HK-2 (cell line): Measurements from ENCODE around the gene WSCD1.

Experiments used
- DNase-seq: peaks from one replicate; pipeline ENCODE4 v3.0.0-alpha.2; 2018; ENCODE audit not compliant: unreplicated experiment

WSCD1 gene

DNA sequence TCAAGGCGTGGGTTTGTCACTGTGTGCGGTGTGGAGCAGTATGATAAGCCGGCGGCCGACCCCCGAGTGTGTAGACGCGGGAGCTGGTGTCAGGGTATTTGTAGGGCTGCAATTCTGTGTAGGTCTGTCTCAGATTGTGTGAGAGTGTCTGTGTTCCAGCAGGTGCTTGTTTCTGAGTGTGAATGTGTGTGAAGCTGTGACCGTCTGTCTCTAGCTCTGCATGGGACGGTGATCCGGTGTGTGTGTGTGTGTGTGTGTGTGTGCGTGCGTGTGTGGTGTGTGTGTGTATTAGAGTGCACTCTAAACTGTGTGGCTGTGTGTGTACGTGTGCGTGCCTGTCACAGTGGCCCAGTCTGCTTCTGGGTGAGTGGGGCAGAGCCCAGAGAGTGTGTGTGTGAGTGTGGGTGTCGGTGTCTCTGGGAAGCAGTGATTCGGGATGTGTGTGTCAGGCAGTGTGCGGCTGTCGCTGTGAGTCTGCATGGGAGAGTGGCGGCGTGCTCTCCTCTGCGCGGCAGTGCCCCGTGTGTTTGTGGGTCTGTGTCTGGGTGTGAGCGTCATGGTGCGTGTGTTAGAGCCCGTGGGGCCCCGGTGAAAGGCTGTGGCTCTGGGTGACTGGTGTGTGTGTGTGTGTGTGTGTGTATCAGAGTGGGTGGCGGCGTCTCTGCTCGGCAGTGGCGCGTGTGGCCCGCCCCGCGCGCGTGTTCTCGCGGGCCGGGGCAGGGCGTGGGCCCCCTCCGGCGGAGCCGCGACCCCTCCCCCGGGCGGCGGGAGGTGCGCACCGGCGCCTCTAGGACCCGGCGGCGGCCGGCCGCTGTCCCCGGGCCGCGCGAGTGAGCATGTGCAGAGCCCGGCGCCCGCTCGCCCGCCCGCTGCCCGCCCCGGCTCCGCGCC lies at the start of gene WSCD1:
TSS of gene WSCD1 (plus strand) at position 841 of the 891 bp plus-strand sequence. CDS start 10,280 bp downstream, outside the sequence.
- DNase-seq: peak; percentile 32

DNA sequence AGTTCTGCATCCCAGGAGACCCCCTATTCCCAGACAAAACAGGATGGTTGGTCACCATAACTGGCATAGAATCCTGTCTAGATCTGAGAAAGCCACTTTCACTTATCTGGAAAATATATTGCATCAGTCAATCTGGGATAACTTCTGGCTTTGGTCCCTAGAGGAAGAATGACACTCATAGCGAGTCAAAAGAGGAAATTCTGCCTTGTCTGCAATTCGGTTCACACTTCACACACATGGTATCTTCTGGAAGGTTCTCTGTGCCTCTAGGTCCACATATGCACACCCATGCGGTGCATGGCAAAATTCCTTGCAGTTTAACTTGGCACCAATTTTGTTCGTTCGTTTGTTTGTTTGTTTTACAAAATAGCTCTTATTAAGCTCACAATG lies 49.2 kb upstream of the WSCD1 start:
- DNase-seq: no peak

DNA sequence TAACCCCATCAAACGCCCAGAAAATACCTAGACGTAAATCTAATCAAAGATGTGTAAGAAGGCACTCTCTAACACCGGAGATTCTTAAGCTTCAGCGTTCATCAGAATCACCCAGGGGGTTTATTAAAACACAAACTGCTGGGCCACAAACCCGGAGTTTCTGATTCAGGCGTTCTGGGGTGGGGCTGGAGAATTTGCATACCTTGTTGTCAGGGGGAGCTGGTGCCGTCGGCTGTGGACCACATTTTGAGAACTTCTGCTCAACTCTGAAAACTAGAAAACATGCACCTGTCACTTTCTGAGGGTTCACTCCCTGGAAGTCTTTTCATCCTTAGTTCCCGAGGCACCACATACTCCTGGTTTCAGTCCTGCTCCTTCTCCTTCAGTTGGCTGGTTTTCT lies 48.6 kb upstream of the WSCD1 start:
- no peak for DNase-seq

DNA sequence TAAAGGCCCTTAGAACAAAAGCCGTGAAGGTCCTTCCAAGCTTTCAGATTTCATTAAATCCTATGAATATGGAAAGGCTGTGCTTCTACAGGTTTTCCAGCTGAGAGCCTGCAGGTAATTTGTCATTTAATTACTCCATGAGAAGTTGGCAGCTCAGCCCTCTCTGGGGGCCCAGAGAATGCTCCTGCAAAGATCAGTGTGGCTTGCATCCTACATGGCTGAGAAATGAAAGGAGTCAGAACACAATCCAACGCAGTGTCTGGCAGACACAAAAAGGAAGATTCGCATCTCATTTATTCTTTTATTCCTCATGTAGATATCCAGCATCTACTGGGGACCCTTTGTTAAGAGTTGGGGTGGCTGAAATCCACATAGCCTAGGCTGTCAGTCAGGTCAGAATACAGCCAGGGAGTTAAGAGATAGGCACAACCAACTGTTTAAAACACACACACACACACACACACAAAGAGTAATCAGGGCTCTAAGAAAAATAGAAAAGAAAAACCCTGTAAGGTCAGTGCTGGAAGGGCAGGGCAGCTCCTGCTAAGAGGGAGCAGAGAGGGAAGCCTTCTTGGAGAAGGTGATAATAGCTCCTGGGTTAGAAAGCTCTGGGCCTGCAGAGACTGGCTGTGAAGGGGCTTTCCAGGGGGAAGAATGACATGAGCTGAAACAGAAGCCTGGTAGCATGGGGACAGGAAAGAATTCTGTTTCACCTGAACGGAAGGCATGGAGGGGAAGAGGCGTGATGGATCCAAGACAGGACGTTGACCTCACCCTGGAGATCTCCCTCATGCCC lies 46.9 kb upstream of the WSCD1 start:
- no peak for DNase-seq

DNA sequence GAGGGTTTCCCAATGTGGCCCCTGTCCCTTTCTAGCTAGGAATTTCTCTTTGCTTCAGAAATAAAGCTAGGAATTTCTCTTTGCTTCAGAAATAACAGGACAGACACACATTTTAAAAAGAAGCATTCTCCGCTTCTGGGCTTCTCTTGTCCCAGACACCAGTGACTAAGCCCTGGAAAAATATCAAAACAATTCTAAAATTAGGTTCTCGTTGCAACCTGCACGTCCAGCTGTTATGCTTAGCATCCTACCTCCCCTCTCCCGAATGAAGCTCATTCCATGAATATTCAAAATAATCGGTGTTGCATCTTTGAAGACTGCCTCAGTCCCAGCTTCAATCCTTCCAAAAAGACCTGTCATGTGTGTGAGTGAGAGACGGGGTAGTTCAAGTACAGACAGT lies 45.6 kb upstream of the WSCD1 start:
- no peak for DNase-seq

DNA sequence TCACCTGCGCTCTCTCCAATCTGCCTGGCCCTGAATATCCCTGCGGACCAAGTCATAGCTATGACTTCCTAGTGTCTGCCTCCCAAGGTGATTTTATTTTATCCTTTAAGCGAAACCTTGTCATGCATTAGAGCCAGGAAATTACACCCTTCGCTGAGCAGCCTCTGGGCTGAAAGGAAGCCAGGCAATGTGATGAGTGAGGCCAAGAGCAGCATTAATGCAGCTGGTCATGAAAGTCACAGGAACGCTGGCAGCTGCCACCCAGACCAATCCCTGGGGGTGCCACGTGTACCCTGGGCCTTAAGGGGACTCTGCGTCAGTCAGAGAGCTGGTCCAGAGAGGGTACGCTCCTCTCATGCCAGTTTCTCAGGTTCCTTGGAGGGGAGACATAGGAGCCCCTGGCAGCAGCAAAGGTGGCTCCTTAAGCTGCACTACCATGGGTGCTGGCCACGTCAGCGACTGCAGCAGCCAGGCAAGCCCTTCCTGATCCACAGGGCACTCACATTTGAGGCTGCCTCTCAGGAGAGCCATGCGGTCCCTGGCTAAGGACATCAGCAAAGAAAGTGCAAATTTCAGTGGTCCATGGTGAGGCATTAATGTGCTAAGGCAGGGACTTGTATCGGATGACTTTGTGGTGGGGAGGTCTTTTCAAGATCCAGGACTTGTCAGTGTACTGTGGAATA lies 42.7 kb upstream of the WSCD1 start:
- no peak for DNase-seq

DNA sequence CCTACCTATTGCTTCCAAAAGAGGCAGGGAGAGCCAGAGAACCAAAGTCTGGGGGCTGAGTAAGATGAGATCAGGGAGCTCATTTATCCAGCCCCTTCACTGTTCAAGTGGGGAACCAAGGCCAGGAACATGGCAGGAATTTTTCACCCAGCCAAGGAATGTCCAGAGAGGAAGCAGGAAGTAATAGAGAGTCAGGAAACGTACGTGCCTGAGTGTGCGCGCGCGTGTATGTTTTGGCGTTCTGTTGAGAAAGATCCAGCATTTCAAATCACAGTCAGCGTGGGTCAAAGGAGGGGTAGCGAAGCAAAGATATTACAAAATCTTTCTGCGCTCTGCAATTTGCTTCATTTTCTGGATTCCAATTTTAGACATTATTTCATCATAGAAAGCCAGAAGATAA lies 41.9 kb upstream of the WSCD1 start:
- DNase-seq: no peak

DNA sequence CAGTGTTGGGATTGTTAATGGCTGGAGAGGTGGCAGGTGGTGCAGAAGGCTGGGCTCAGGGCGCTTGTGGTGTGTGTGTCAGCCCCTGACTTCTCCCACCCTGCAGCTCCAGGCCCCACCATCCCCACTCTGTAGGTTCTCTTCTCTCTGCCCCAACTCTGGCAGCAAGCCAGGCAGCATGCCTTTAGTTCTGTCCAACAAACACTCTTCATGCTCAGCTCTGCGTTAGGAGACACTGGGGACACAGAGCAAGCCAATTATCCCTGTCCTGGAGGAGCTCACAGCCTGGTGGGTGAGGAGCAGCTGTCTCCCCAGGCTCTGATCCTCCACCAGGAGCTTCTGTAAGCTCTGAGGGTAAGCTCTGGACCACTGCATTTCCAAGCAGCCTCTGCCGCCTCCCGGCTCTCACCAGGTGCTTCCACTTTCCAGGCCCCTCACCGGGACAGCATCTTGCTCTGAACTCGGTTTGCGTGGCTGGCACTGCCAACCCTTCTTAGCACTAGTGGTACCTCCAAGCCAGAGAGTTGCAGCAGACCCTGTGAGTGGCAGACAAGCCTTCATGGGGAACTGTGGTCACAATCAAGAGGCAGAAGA lies 34.3 kb upstream of the WSCD1 start:
- no peak for DNase-seq

DNA sequence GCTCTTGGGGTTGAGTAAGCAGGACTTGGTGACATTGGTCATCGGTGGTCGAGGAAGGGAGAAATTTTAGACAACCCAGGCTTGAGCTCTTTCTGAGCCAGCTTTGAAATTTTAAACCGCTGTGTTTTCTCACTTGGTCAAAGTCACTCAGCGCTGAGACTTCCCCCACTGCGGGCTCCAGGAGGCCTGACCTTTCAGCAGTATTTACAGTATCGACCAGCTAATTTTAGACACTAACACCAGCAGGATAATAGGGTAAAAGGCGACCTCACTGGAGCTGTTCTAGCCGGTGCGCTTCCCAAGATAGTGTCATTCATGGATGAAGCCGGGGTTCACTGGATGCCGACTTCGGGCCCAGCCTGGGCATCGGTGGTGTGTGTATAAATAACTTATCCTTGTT lies 29.7 kb upstream of the WSCD1 start:
- DNase-seq: no peak

DNA sequence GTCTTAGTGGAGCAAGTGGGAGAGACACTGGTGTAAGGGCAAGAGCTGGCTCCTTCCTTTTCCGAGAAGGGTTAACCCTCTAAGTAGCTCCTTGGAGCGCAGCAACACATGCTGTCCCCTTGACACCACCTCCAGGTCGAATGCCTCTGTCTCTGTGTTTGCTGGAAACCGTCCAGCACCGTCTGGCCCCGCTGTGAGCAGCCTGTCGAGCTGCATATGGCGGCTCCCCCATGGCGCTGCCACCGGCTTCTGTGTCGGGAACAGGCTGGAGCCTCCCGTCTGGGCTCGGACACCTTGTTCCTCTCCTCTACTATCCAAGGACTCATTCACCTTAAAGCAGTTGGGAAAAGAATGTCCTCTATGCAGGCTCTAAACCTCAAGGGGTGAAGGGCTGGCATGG lies 28.9 kb upstream of the WSCD1 start:
- no peak for DNase-seq

DNA sequence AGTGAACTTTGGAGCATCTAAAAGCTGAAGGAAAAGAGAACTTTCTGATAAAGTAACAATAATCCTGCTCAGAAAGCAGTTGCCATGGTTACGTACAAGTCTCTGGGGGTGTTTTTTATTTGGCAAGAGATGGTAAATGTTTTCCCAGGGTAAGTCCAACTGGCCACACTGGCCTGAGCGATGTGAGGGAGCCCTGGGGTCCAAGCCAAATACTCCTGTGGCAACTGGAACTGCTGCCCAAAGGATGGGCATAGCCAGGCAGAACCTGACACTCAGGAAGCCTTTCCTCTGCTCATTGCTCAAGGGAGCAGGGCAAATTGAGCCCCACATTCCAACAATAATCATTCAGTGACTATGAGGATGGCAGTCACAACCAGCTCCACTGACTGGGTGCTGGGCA lies 26.8 kb upstream of the WSCD1 start:
- DNase-seq: no peak

DNA sequence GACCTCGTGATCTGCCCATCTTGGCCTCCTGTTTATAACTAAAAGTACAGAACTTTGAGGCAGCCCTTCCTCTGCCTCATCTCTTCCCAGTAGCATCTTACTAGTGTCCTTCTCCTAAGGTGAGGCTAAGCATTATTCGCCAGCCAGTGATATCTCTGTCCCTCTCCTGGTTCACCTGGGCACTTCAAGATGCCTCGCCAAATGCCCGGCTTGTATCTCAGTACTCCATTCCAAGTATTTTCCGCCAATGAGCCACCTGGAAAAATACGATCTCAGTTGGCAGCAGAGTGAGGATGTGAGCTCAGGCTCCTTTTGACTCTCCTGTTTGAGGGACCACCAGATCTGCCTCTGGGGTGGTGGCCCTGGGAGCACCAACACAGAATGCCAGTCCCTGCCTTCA lies 25.9 kb upstream of the WSCD1 start:
- no peak for DNase-seq

DNA sequence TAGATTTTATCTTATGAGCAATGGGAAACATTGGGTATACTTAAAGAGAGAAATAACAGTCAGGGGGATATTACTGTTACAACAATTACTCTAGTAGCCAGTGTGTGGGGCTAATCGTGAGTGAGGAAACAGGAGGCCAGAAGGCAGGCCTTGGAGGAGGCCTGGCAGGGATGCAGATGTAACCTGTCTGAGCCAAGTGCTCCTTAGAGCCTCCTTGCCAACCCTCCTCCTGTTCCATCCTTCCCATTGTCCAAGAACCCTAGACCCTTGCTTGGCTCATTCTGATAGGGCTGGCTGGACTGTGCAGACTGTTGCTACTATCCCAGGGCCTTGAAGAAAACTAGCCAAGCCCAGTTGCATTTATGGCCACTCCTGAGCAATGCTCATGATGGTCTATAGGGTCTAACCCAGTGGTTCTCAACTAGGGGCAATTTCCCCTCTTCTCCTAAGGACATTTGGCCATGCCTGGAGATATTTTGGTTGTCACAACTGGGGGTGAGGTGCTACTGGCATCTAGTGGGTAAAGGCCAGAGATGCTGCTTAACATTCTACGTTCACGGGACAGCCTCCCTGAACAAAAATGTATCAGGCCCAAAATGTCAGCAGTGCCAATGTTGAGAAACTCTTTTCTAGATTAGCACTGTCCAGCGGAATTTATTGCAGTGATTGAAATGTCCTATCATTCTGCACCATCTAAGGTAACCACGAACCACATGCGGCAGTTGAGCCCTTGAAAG lies 24.4 kb upstream of the WSCD1 start:
- DNase-seq: no peak

DNA sequence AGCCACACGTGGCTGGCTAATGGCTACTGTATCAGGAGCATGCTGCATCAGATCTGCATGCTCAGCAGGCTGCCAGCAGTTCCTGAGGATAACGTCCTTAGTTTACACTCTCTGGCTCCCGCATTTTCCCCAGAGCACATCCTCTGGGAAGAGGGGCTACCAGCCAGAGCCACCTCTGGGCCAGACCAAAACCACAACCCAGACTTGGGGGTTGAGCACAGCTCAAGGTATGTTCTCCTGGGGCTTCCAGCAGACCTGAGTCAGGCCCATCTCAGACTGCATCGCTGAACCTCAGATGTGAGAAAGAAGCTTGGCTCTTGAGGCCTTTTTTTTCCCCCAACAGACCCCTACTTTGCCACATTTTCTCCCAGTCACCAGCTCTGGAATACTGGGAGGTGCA lies 23.7 kb upstream of the WSCD1 start:
- peak; percentile 17 for DNase-seq

DNA sequence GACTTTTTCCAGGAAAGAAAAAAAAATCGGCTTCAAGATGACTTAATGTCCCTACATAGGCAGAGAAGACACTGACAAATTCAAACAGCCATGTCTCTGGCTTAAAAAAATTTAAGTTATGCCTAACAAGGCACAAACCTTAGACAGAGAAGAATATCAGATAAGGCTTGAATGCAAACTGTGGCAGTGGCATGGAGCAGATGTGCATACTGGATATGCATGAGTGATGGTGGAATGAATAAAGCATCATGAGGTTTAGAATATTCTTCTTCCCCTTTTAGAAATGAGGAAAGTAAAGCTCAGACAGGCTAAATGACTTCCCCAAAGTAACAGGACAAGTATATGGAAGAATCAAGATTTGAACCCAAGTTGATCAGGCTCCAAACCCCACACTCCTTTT lies 23.2 kb upstream of the WSCD1 start:
- no peak for DNase-seq

DNA sequence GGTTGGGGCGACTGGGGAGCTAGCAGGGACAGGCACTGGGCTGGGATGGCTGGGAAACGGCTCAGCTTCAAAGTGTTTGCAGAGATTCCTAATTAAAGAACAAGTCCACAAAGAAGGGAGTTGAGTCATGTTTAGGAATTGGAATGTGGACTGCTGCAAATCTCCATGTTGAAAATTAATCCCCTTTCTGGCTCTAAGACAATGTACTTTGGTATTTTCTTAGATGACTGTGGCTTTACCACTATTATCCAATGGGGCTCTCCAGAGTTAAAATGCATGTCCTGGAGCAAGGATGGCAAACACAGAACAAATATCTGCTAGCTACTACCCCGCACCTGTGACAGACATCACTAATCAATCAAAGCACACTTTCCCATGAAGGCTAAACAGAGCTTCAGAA lies 22.2 kb upstream of the WSCD1 start:
- DNase-seq: peak; percentile 27

DNA sequence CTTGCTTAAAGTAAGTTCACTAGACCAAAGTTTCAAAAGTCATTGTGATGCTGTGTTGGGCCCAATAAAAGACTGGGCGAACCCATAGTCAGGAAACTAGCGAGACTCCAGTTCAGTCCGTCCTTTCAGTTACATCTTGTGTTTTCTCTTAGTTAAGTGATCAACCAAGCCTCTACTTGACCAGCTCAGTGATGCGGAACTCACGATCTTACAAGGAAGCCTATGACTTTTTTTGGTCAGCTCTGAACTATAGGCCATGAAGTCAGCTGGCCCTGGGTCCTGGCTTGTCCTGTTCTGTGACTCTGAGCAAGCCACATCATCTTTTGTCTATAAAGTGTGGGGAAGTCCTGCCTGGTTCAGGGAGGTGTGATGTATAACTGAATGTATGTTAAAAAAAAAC lies 21.7 kb upstream of the WSCD1 start:
- peak; percentile 41 for DNase-seq

DNA sequence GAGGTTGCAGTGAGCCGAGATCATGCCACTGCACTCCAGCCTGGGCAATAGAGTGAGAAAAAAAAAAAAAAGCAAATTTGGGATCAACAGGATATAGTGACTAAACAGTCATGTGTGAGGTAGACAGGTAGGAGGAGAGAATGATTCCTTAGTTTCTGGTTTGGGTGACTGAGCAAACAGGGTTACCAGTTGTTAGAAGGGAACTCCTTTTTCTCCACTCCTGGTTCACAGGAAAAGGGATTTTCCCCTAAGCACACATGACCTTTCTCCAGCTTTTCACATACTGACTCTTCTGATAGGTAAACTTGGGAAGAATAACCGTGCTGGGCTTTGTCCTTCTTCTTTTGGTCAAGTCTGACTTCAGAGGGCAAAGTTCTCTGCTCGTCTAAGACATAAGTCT lies 17.3 kb upstream of the WSCD1 start:
- no peak for DNase-seq

DNA sequence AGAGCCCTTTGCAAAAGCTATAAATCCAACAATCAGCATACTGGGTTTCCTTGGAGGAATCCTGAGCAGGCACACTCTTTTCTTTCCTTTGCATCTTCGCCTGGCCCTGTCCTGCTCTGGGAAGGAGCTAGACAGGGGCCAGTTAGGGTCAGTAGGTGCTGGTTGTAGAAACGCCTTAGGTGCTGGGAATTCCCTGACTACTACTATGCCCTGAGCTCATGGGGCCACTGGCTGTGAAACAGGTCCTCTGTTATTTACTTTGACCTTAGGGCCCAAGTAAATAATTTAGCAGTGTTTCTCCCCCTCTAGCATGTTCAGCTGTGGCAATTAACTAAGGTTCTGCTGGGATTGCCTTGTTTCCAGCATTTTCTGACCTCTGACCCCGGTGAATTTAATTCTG lies 15.8 kb upstream of the WSCD1 start:
- DNase-seq: no peak

DNA sequence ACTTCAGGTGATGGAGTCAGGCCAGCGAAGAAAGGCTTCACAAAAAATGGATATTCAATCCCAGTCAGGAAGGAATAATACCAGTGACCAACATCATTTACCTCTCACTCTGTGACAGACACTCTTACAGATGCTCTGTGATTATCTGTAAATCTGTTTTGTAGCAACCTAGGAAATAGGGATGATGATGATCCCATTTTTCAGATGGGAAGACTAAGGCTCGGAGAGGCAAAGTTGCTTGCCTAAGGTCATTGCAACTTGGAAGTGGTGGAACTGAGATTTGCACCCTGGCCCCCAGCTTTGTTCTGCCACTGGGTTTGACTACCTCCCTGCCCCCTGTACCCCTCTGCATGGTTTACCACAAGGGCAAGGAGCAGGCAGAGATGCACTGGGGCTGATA lies 14.1 kb upstream of the WSCD1 start:
- no peak for DNase-seq

DNA sequence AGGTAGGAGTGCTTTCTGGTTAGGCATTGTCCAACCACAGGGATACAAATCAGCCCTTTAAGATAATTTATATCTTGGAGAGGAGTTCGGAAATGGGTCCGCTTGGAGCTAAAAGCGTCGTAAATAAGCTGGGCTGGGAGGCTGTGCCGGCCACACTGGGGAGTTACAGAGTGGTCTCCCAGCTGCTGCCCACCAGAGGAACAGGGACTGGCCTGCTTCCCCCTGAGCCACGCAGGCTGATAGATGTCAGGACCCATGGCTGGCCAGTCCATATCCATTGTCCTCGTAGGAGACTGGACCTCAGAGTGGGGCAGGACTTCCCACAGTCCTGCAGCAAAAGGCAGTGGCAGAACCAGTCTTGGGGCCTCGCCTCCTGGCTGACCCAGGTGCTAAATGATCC lies 12.6 kb upstream of the WSCD1 start:
- no peak for DNase-seq

DNA sequence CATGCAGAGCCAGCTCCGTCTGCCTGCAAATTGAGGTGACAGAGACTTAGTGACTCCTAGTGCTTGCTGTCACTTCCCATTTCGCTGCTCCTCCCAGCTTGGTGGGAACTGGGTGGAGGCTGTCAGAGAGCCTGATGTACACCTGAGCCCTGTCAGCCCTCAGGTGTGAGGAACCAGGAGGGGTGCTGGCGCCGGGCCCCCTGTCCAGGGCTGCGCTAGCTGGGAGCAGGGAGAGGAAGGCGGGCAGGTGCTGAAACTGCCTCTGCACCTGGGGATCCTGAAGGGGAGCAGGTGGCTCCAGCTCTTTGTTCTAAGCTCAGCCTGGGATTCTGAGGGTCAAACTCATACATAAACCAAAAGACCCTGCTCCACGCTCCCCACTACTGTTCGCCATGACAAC lies 10.8 kb upstream of the WSCD1 start:
- DNase-seq: no peak
